Endothelial cell of umbilical vein (primary cell): Measurements from ENCODE around the gene RARRES1.

Experiments
- EZH2 ChIP-seq: IDR thresholded peaks from 2 replicates; pipeline ENCODE4 v1.6.1; 2012; ENCODE audit warnings: borderline replicate concordance, low read depth, mild to moderate bottlenecking, moderate library complexity, low read length, inconsistent platforms; ENCODE audit not compliant: severe bottlenecking
- GATA2 ChIP-seq: IDR thresholded peaks from 2 replicates; pipeline ENCODE4 v1.7.0; 2011; ENCODE audit warnings: low read depth, mild to moderate bottlenecking, moderate library complexity, mixed read lengths, low read length; ENCODE audit not compliant: insufficient read length, insufficient read depth
- JUN ChIP-seq: IDR thresholded peaks from 2 replicates; pipeline ENCODE4 v1.6.1; 2011; ENCODE audit warnings: borderline replicate concordance, low read depth; ENCODE audit not compliant: insufficient read length, insufficient read depth
- MYC ChIP-seq: IDR thresholded peaks from one replicate; pipeline ENCODE4 v1.6.1; 2011; ENCODE audit warnings: mild to moderate bottlenecking, low read depth, low read length
- POLR2A ChIP-seq: IDR thresholded peaks from 2 replicates; pipeline ENCODE4 v1.6.1; 2012; ENCODE audit warnings: low read depth, mild to moderate bottlenecking, control low read depth, low read length
- POLR2AphosphoS5 ChIP-seq: IDR thresholded peaks from 2 replicates; pipeline ENCODE4 v1.6.1; 2012; ENCODE audit warnings: low read depth, mild to moderate bottlenecking, control low read depth, low read length, moderate library complexity; ENCODE audit not compliant: insufficient read depth
- TF ChIP-seq, protein P1 (sequence below), 2 donors: IDR thresholded peaks; 1 replicate in 1 of 2; 2 replicates in 1 of 2; pipeline ENCODE4 v1.5.1; 2011; ENCODE audit warnings: low read length in 2 of 2, mild to moderate bottlenecking in 2 of 2, moderate library complexity in 2 of 2, control low read depth in 1 of 2, inconsistent platforms in 1 of 2, low read depth in 1 of 2; ENCODE audit not compliant: insufficient read depth in 1 of 2; ENCODE audit errors: extremely low read depth in 1 of 2
- TF ChIP-seq, protein P2 (sequence below): IDR thresholded peaks from 2 replicates; pipeline ENCODE4 v1.6.1; 2011; ENCODE audit not compliant: insufficient read depth, insufficient read length

DNA sequence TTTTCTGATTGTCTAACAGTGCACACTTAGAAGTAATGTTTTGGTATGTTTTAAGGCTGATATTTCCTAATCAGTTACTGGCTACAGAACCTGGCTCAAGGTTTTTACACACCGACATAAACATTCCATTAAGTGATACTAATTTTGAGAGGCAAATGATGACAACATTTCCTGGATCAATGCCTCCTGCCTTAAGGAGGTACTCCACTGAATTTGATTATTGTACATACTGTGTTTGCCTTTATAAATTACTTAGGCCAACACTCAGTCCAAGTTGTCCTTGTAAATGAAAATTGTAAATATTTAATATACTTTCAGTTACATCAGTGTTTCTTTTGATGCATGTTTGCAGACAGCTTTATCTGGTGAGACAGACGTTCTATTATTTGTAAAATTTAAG is 35.6 kb downstream of the RARRES1 start:
- TF ChIP-seq, protein P1, sequence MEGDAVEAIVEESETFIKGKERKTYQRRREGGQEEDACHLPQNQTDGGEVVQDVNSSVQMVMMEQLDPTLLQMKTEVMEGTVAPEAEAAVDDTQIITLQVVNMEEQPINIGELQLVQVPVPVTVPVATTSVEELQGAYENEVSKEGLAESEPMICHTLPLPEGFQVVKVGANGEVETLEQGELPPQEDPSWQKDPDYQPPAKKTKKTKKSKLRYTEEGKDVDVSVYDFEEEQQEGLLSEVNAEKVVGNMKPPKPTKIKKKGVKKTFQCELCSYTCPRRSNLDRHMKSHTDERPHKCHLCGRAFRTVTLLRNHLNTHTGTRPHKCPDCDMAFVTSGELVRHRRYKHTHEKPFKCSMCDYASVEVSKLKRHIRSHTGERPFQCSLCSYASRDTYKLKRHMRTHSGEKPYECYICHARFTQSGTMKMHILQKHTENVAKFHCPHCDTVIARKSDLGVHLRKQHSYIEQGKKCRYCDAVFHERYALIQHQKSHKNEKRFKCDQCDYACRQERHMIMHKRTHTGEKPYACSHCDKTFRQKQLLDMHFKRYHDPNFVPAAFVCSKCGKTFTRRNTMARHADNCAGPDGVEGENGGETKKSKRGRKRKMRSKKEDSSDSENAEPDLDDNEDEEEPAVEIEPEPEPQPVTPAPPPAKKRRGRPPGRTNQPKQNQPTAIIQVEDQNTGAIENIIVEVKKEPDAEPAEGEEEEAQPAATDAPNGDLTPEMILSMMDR (IDR thresholded peaks at IDR 0.05; ENCODE audit: extremely low read depth in 1 of 2, insufficient read depth in 1 of 2, low read depth in 1 of 2, low read length in 2 of 2) = no peak
- TF ChIP-seq POLR2A (no peak), EZH2 (no peak), POLR2AphosphoS5 (no peak), GATA2 (no peak), JUN (no peak), MYC (no peak)
- TF ChIP-seq, protein P2, sequence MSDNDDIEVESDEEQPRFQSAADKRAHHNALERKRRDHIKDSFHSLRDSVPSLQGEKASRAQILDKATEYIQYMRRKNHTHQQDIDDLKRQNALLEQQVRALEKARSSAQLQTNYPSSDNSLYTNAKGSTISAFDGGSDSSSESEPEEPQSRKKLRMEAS = no peak
